DND-41 (cell line): Measurements from ENCODE around the gene COPS9.

Experiments
- ATAC-seq: fragments of 200-7000 bp; cut with Tn5 transposase; 3 replicates; pipeline ENCODE4 v1.9.1; 2021; ENCODE audit warnings: low read depth; ENCODE audit not compliant: insufficient read depth
- DNase-seq: peaks from one replicate; pipeline ENCODE4 v3.0.0-alpha.2; 2020
- H2AFZ ChIP-seq: 2 replicates; pipeline ENCODE4 v1.6.0; 2012; ENCODE audit warnings: low read depth, low read length
- H3K27ac ChIP-seq: 2 replicates; pipeline ENCODE4 v1.5.1; 2012; ENCODE audit warnings: low read length, inconsistent platforms
- H3K27me3 ChIP-seq: fragments of 200-600 bp; sonication (generic); 2 replicates; pipeline ENCODE4 v1.6.0; 2012; ENCODE audit warnings: low read length, mild to moderate bottlenecking, inconsistent platforms; ENCODE audit not compliant: insufficient read depth, poor library complexity
- H3K36me3 ChIP-seq: 2 replicates; pipeline ENCODE4 v1.5.1; 2012; ENCODE audit warnings: low read length, inconsistent platforms; ENCODE audit not compliant: insufficient read depth
- H3K4me1 ChIP-seq: 2 replicates; pipeline ENCODE4 v1.5.1; 2012; ENCODE audit warnings: mild to moderate bottlenecking, low read length; ENCODE audit not compliant: insufficient read depth
- H3K4me2 ChIP-seq: 2 replicates; pipeline ENCODE4 v1.6.0; 2012; ENCODE audit warnings: mild to moderate bottlenecking, moderate library complexity, low read length, inconsistent platforms; ENCODE audit not compliant: insufficient read depth
- H3K4me3 ChIP-seq, 2 experiments: fragments of 200-600 bp in 1 of 2; shearing (Covaris generic) in 1 of 2; 2 replicates each; pipeline ENCODE4 v1.5.1; 2012 to 2016; ENCODE audit warnings: inconsistent platforms in 2 of 2, low read length in 2 of 2, mild to moderate bottlenecking in 2 of 2, low read depth in 1 of 2, moderate library complexity in 1 of 2
- H3K79me2 ChIP-seq: 2 replicates; pipeline ENCODE4 v1.6.0; 2012; ENCODE audit warnings: low read length, inconsistent platforms; ENCODE audit not compliant: insufficient read depth
- H3K9ac ChIP-seq: 2 replicates; pipeline ENCODE4 v1.6.0; 2012; ENCODE audit warnings: low read depth, mild to moderate bottlenecking, inconsistent platforms, low read length, moderate library complexity
- H3K9me3 ChIP-seq: 2 replicates; pipeline ENCODE4 v1.5.1; 2012; ENCODE audit warnings: low read length, moderate library complexity, mild to moderate bottlenecking, inconsistent platforms; ENCODE audit not compliant: insufficient read depth, severe bottlenecking
- H4K20me1 ChIP-seq: 2 replicates; pipeline ENCODE4 v1.6.0; 2012; ENCODE audit warnings: low read length; ENCODE audit not compliant: insufficient read depth
- EZH2 ChIP-seq: IDR thresholded peaks from 3 replicates; pipeline ENCODE4 v1.6.1; 2012; ENCODE audit warnings: borderline replicate concordance, low read depth, mild to moderate bottlenecking, moderate library complexity, low read length, inconsistent platforms; ENCODE audit not compliant: severe bottlenecking
- TF ChIP-seq, protein P1 (sequence below): IDR thresholded peaks from 2 replicates; pipeline ENCODE4 v1.5.1; 2012; ENCODE audit warnings: borderline replicate concordance, low read length, moderate library complexity, mild to moderate bottlenecking; ENCODE audit not compliant: poor library complexity, severe bottlenecking; ENCODE audit errors: extremely low read depth

COPS9 gene

GRCh38 chr2:240166191-240166590 lies 30.1 kb upstream of the COPS9 start:
- 0 out of 2 replicates have a peak, but pooled peaks cover 3% of the 10 kb centered on the region for H4K20me1 ChIP-seq
- H3K36me3 ChIP-seq, result no peaks in the 10 kb centered on the region
- H3K27me3 ChIP-seq, result peaks cover 2% of the 10 kb centered on the region
- H3K4me2 ChIP-seq, result no peak overlapping the region
- H3K9ac ChIP-seq, result no peak overlapping the region
- ATAC-seq, result no peak
- no peak overlapping the region for H3K4me3 ChIP-seq
- no peak overlapping the region for H2AFZ ChIP-seq
- TF ChIP-seq, protein P1, sequence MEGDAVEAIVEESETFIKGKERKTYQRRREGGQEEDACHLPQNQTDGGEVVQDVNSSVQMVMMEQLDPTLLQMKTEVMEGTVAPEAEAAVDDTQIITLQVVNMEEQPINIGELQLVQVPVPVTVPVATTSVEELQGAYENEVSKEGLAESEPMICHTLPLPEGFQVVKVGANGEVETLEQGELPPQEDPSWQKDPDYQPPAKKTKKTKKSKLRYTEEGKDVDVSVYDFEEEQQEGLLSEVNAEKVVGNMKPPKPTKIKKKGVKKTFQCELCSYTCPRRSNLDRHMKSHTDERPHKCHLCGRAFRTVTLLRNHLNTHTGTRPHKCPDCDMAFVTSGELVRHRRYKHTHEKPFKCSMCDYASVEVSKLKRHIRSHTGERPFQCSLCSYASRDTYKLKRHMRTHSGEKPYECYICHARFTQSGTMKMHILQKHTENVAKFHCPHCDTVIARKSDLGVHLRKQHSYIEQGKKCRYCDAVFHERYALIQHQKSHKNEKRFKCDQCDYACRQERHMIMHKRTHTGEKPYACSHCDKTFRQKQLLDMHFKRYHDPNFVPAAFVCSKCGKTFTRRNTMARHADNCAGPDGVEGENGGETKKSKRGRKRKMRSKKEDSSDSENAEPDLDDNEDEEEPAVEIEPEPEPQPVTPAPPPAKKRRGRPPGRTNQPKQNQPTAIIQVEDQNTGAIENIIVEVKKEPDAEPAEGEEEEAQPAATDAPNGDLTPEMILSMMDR, result no peak
- TF ChIP-seq EZH2, result no peak
- H3K79me2 ChIP-seq, result no peaks in the 10 kb centered on the region
- no peak for DNase-seq
- H3K4me1 ChIP-seq, result no peaks in the 10 kb centered on the region
- H3K27ac ChIP-seq, result no peak overlapping the region
- no peaks in the 10 kb centered on the region for H3K9me3 ChIP-seq

DNA sequence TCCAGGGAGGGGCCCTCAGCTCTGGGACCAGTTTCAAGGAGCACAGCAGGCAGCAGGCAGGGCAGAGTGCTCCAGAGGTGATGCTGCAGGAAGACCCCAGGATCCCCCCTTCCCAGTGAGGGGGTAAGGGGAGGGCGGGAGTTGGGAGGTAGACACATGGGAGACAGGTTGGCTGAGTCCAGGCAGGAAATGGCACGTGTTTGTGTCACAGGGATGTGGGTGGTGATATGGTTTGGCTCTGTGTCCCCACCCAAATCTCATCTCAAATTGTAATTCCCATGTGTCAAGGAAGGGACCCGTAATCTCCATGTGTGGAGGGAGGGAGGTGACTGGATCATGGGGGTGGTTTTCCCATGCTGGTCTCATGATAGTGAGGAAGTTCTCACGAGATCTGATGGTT lies 29.6 kb upstream of the COPS9 start:
- H3K4me2 ChIP-seq, result no peak overlapping the region
- TF ChIP-seq, protein P1, result no peak
- TF ChIP-seq EZH2, result no peak
- H3K9ac ChIP-seq, result no peak overlapping the region
- no peaks in the 10 kb centered on the region for H3K27me3 ChIP-seq
- no peaks in the 10 kb centered on the region for H3K36me3 ChIP-seq
- H4K20me1 ChIP-seq, result peaks cover 4% of the 10 kb centered on the region; the same call in 1 of the 2 replicates
- no peaks in the 10 kb centered on the region for H3K79me2 ChIP-seq
- no peak overlapping the region for H2AFZ ChIP-seq
- no peak overlapping the region for H3K4me3 ChIP-seq
- H3K4me1 ChIP-seq, result no peaks in the 10 kb centered on the region
- H3K27ac ChIP-seq, result no peak overlapping the region
- no peaks in the 10 kb centered on the region for H3K9me3 ChIP-seq
- ATAC-seq (no peak), DNase-seq (no peak)

- Histone ChIP-seq H3K4me2 (no peak overlapping the region), H3K9ac (no peak overlapping the region), H3K36me3 (no peaks in the 10 kb centered on the region), H3K79me2 (no peaks in the 10 kb centered on the region), H3K27me3 (no peaks in the 10 kb centered on the region), H3K4me1 (no peaks in the 10 kb centered on the region), H3K4me3 (no peak overlapping the region), H2AFZ (no peak overlapping the region), H4K20me1 (peaks cover 4% of the 10 kb centered on the region; the same call in 1 of the 2 replicates), H3K9me3 (no peaks in the 10 kb centered on the region), H3K27ac (no peak overlapping the region)
- TF ChIP-seq, protein P1, result no peak
- no peak for TF ChIP-seq EZH2
- DNase-seq (no peak), ATAC-seq (no peak)
Measured at GRCh38 chr2:240165034-240165433, 28.9 kb upstream of the COPS9 start.

GRCh38 chr2:240164586-240164985 lies 28.5 kb upstream of the COPS9 start:
- DNase-seq, result no peak
- Histone ChIP-seq H3K27me3 (no peaks in the 10 kb centered on the region), H4K20me1 (peaks cover 4% of the 10 kb centered on the region; the same call in 1 of the 2 replicates), H3K4me3 (no peak overlapping the region), H3K9me3 (no peaks in the 10 kb centered on the region), H3K4me1 (no peaks in the 10 kb centered on the region), H3K4me2 (no peak overlapping the region), H3K36me3 (no peaks in the 10 kb centered on the region), H3K27ac (no peak overlapping the region), H3K9ac (no peak overlapping the region), H2AFZ (no peak overlapping the region), H3K79me2 (no peaks in the 10 kb centered on the region)
- ATAC-seq, result no peak
- TF ChIP-seq, protein P1, result no peak
- no peak for TF ChIP-seq EZH2
